ENCODE results near the gene ITSN1.

ITSN1 gene

DNA sequence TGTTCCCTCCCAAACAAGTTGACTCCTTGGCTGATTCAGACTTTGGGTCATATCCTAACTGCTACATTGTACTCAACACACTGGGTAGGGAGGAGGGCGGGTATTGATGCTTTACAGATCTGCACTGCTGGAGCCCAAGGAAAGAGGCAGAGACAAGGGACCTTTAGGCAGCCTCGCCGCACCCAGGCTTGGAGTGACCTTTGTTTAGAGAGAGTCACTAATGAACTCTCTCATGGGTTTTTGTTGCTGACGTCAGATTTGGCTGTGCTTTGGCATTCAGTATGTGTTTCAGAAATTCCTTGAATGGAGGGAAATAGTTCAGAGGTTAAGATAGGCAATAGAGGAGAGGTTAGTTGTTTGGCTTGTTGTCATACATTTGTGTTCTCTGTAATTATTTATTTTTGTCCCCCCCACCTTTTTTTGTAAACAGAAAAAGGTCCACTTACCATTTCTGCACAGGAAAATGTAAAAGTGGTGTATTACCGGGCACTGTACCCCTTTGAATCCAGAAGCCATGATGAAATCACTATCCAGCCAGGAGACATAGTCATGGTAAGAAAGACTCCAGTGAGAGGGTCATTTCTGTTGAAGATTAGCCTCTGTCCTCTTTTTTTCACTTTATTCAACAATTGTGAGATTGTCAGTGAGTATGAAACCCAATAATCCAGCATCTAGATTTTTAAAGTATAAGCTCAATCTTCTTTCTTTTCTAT, 157.2 kb downstream of the ITSN1 start:
- no peaks in the 10 kb centered on the region for H3K36me3 Mint-ChIP-seq
- ATAC-seq (ENCODE audit: low read depth): no peak
- peaks cover 1% of the 10 kb centered on the region for H3K27me3 Mint-ChIP-seq
- H3K27ac Mint-ChIP-seq: no peak overlapping the region
- no peaks in the 10 kb centered on the region for H3K9me3 Mint-ChIP-seq
- no peak for DNase-seq (ENCODE audit: low spot score in 2 of 2)
- no peaks in the 10 kb centered on the region for H3K4me1 Mint-ChIP-seq
- no peak overlapping the region for H3K4me3 Mint-ChIP-seq

DNA sequence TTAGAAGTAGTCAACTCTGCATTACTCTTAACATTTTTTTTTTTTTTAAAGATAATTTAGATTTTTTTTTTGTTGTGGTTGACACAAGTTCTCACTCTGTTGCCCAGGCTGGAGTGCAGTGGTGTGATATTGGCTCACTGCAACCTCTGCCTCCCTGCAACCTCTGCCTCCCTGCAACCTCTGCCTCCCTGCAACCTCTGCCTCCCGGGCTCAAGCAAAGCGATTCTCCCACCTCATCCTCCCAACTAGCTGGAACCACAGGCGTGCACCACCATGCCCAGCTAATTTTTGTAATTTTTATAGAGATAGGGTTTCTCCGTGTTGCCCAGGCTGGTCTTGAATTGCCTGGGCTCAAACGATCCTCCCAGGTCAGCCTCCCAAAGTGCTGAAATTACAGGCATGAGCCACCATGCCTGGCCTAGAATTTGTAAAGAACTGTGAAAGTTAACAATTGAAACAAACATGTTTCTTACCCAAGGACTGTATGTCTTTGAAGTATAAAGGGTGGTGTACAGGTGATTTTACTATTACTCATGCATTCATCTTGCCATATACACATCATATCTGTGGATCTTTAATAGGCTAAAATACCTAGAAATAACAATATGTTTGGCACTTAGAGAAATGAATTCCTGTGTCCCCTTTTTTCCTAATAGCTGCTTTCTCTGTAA, 158.6 kb downstream of the ITSN1 start:
- DNase-seq (ENCODE audit: low spot score in 2 of 2): no peak

GRCh38 chr21:33801424-33802405, 159.4 kb downstream of the ITSN1 start:
- Mint-ChIP-seq H3K36me3 (no peaks in the 10 kb centered on the region), H3K27ac (no peak overlapping the region), H3K4me1 (no peaks in the 10 kb centered on the region), H3K27me3 (peaks cover 1% of the 10 kb centered on the region), H3K4me3 (no peak overlapping the region), H3K9me3 (no peaks in the 10 kb centered on the region)
- ATAC-seq (ENCODE audit: low read depth): no peak
- DNase-seq (ENCODE audit: low spot score in 2 of 2): no peak

More for the DNA sequence above, 158.6 kb downstream of the ITSN1 start:
- ATAC-seq (ENCODE audit: low read depth): no peak
- Mint-ChIP-seq H3K4me1 (no peaks in the 10 kb centered on the region), H3K36me3 (no peaks in the 10 kb centered on the region), H3K4me3 (no peak overlapping the region), H3K27me3 (peaks cover 1% of the 10 kb centered on the region), H3K9me3 (no peaks in the 10 kb centered on the region), H3K27ac (no peak overlapping the region)

- H3K4me3 Mint-ChIP-seq: no peak overlapping the region
Observed at GRCh38 chr21:33802481-33802880, 160.2 kb downstream of the ITSN1 start.

DNA sequence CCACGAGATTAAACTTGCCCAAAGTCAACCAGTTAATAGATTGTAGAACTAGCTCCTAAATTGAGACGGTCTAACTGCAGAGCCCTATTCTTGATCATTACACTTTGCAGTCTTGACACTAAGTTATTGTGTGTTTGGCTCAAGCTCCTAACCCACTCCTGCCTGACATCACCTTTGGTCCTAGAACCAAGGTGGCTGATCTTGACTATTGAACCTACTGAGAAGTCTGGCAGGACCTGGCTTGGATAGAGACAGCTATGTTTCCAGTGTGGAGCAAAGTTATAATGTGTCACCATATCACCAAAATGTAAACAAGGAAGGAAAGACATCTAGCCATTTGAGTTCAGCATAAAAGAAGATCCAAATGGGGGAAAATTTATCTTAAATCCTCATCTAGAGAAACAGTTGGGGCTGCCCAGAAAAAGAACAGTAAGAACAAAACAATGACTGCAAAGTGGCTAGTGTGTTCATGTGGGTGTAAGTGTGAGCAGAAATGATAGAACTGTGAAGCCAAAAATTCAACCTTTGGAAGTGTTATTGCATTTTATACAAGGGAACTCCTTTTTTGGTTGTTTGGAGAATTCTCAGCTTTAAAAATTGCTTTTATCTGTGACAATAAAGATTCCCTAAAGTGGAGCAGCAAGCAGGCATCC, 166.5 kb downstream of the ITSN1 start:
- Mint-ChIP-seq H3K4me3 (no peak overlapping the region), H3K36me3 (no peaks in the 10 kb centered on the region), H3K4me1 (no peaks in the 10 kb centered on the region), H3K27me3 (peaks cover 3% of the 10 kb centered on the region), H3K27ac (no peak overlapping the region), H3K9me3 (no peaks in the 10 kb centered on the region)
- ATAC-seq (ENCODE audit: low read depth): no peak
- no peak for DNase-seq (ENCODE audit: low spot score in 2 of 2)

More at GRCh38 chr21:33802481-33802880, 160.2 kb downstream of the ITSN1 start:
- ATAC-seq (ENCODE audit: low read depth) (no peak), DNase-seq (ENCODE audit: low spot score in 2 of 2) (no peak)
- Mint-ChIP-seq H3K4me1 (no peaks in the 10 kb centered on the region), H3K9me3 (no peaks in the 10 kb centered on the region), H3K27me3 (peaks cover 1% of the 10 kb centered on the region), H3K27ac (no peak overlapping the region), H3K36me3 (no peaks in the 10 kb centered on the region)

DNA sequence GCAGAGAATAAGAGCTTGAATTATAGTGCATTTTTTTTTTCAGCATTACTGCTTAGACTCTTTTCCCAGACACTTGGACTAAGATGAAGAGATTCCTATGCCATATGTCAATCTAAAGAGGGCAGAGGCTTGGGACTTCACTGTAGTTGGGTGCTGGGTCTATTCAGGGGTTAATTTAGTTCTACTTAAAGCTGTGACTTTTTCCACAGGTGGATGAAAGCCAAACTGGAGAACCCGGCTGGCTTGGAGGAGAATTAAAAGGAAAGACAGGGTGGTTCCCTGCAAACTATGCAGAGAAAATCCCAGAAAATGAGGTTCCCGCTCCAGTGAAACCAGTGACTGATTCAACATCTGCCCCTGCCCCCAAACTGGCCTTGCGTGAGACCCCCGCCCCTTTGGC, 168.5 kb downstream of the ITSN1 start:
- no peak for DNase-seq (ENCODE audit: low spot score in 2 of 2)
- no peak overlapping the region for H3K4me3 Mint-ChIP-seq
- no peak for ATAC-seq (ENCODE audit: low read depth)
- H3K4me1 Mint-ChIP-seq: peaks cover 3% of the 10 kb centered on the region
- no peaks in the 10 kb centered on the region for H3K9me3 Mint-ChIP-seq
- peaks cover 7% of the 10 kb centered on the region for H3K27me3 Mint-ChIP-seq
- no peak overlapping the region for H3K27ac Mint-ChIP-seq
- no peaks in the 10 kb centered on the region for H3K36me3 Mint-ChIP-seq

DNA sequence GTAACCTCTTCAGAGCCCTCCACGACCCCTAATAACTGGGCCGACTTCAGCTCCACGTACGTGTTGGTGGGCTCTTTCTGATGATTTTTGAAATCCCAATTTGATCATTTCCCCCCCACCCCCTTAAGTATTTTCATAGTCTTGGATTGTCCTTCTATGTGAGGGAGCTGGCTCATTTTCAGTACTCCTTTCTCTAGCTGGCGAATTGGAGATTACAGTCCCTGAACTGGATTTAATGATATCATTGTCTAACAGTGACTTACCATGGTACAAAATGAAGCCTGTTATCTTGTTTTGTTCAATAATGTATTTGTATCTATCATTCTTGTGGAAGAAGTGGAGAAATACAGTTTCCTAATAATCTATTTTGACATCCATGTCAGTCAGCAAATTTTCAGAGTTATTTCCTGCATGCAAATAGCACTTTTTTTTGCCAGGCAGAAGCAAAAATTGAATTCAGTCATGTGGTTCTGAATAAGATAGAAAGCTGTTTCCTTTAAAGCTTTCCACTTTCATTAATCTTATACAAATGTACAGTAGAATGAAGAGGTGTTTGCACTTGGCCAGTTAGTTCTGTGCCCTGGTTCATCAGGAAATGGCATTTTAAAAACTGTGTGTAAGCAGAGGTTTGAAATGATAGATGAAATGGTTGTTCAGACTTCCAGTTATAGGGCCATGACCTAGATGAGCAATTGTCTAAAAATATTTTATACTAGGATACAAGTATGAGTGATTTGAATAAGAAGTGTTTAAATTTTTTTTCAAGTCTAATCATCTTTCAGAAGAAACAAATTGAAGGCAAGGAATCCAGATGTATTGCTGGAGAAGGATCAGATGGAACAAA, 169.1 kb downstream of the ITSN1 start:
- ATAC-seq (ENCODE audit: low read depth): no peak
- DNase-seq (ENCODE audit: low spot score in 2 of 2): no peak
- no peak overlapping the region for H3K4me3 Mint-ChIP-seq
- no peaks in the 10 kb centered on the region for H3K36me3 Mint-ChIP-seq
- peaks cover 7% of the 10 kb centered on the region for H3K27me3 Mint-ChIP-seq
- H3K9me3 Mint-ChIP-seq: no peaks in the 10 kb centered on the region
- peaks cover 3% of the 10 kb centered on the region for H3K4me1 Mint-ChIP-seq
- no peak overlapping the region for H3K27ac Mint-ChIP-seq

GRCh38 chr21:33813832-33814365, 171.6 kb downstream of the ITSN1 start:
- Mint-ChIP-seq H3K27me3 (peaks cover 3% of the 10 kb centered on the region), H3K4me1 (peaks cover 3% of the 10 kb centered on the region), H3K4me3 (no peak overlapping the region), H3K36me3 (no peaks in the 10 kb centered on the region), H3K27ac (no peak overlapping the region), H3K9me3 (no peaks in the 10 kb centered on the region)
- no peak for ATAC-seq (ENCODE audit: low read depth)
- DNase-seq (ENCODE audit: low spot score in 2 of 2): no peak

- H3K27ac Mint-ChIP-seq: no peak overlapping the region
- no peaks in the 10 kb centered on the region for H3K36me3 Mint-ChIP-seq
- H3K4me1 Mint-ChIP-seq: peaks cover 3% of the 10 kb centered on the region
- no peak for ATAC-seq (ENCODE audit: low read depth)
- H3K4me3 Mint-ChIP-seq: no peak overlapping the region
- no peaks in the 10 kb centered on the region for H3K9me3 Mint-ChIP-seq
- peaks cover 3% of the 10 kb centered on the region for H3K27me3 Mint-ChIP-seq
- no peak for DNase-seq (ENCODE audit: low spot score in 2 of 2)
Observed at GRCh38 chr21:33815143-33815707, 172.9 kb downstream of the ITSN1 start.

- no peak overlapping the region for H3K4me3 Mint-ChIP-seq
- H3K36me3 Mint-ChIP-seq: no peaks in the 10 kb centered on the region
- DNase-seq (ENCODE audit: low spot score in 2 of 2) (no peak), ATAC-seq (ENCODE audit: low read depth) (no peak)
- H3K4me1 Mint-ChIP-seq: peaks cover 3% of the 10 kb centered on the region
- no peak overlapping the region for H3K27ac Mint-ChIP-seq
- H3K27me3 Mint-ChIP-seq: peaks cover 3% of the 10 kb centered on the region
- no peaks in the 10 kb centered on the region for H3K9me3 Mint-ChIP-seq
Observed at GRCh38 chr21:33816174-33816573, 173.9 kb downstream of the ITSN1 start.

- H3K9me3 Mint-ChIP-seq: no peaks in the 10 kb centered on the region
- peaks cover 3% of the 10 kb centered on the region for H3K27me3 Mint-ChIP-seq
- no peak overlapping the region for H3K4me3 Mint-ChIP-seq
- H3K36me3 Mint-ChIP-seq: no peaks in the 10 kb centered on the region
- no peak overlapping the region for H3K27ac Mint-ChIP-seq
- H3K4me1 Mint-ChIP-seq: peaks cover 3% of the 10 kb centered on the region
- no peak for DNase-seq (ENCODE audit: low spot score in 2 of 2)
- ATAC-seq (ENCODE audit: low read depth): no peak
Observed at GRCh38 chr21:33817138-33817537, 174.8 kb downstream of the ITSN1 start.

DNA sequence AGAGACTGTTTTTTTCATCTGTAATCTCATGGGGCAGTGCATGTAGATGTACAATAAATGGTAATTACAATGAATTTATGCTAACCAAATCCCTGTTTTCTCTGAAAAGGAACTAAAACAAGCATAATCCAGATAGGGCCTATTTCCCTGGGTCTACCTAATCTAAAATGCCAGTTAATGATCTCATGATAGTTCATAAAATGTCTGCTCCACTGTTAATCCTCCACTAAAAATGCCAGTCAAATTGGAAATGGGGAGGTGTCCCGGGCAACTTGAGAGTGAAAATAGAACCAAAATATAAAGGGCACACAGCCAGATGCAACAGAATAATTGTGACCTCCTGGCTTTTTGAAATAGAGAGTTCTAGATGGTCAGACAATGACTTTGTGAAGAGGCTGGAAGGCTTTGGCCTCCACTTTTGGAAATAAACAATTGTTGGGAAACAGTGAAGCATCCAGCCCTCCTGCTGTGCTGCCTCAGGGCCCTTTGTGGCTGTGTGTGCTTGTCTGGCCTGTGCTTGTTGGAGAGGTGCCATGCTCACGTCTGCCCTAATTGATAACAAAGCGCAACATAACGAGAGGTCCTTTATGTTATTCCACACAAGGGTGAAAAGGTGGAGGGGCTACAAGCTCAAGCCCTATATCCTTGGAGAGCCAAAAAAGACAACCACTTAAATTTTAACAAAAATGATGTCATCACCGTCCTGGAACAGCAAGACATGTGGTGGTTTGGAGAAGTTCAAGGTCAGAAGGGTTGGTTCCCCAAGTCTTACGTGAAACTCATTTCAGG, 175.6 kb downstream of the ITSN1 start:
- Mint-ChIP-seq H3K27ac (no peak overlapping the region), H3K27me3 (peaks cover 3% of the 10 kb centered on the region), H3K4me1 (peaks cover 3% of the 10 kb centered on the region), H3K4me3 (no peak overlapping the region), H3K9me3 (no peaks in the 10 kb centered on the region), H3K36me3 (no peaks in the 10 kb centered on the region)
- DNase-seq (ENCODE audit: low spot score in 2 of 2) (no peak), ATAC-seq (ENCODE audit: low read depth) (no peak)
